Measurements from ENCODE around the gene CLBA1. TPM values are rescaled to one million over a fixed set of nuclear protein-coding genes. Genes with fewer than 3 reads are reported as not detected.

Gene CLBA1
- total RNA-seq, 1 donor: 12.3 TPM

GRCh38 chr14:105023791-105024480 lies 38.3 kb downstream of the CLBA1 start:
- Histone ChIP-seq H3K4me2 (ENCODE audit: insufficient read depth, low read length) (peak overlapping the region; percentile 25), H3K4me1 (ENCODE audit: insufficient read depth, low read length) (peaks cover 78% of the 10 kb centered on the region), H2AFZ (ENCODE audit: low read length) (no peak overlapping the region), H3K36me3 (ENCODE audit: insufficient read depth, low read length) (no peaks in the 10 kb centered on the region), H4K20me1 (ENCODE audit: insufficient read depth, low read length) (peaks cover 3% of the 10 kb centered on the region), H3K27me3 (ENCODE audit: insufficient read depth, low read length) (no peaks in the 10 kb centered on the region), H3K4me3 (ENCODE audit: insufficient read depth, low read length) (no peak overlapping the region), H3K79me2 (ENCODE audit: insufficient read depth, low read length) (peaks cover 30% of the 10 kb centered on the region), H3K9me3 (ENCODE audit: low read depth, low read length) (no peaks in the 10 kb centered on the region), H3K27ac (ENCODE audit: low read depth, low read length) (peak overlapping the region; percentile 88)
- peak; percentile 74 for DNase-seq (ENCODE audit: insufficient read length, low spot score, missing footprints)
- TF ChIP-seq, protein P1, sequence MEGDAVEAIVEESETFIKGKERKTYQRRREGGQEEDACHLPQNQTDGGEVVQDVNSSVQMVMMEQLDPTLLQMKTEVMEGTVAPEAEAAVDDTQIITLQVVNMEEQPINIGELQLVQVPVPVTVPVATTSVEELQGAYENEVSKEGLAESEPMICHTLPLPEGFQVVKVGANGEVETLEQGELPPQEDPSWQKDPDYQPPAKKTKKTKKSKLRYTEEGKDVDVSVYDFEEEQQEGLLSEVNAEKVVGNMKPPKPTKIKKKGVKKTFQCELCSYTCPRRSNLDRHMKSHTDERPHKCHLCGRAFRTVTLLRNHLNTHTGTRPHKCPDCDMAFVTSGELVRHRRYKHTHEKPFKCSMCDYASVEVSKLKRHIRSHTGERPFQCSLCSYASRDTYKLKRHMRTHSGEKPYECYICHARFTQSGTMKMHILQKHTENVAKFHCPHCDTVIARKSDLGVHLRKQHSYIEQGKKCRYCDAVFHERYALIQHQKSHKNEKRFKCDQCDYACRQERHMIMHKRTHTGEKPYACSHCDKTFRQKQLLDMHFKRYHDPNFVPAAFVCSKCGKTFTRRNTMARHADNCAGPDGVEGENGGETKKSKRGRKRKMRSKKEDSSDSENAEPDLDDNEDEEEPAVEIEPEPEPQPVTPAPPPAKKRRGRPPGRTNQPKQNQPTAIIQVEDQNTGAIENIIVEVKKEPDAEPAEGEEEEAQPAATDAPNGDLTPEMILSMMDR (IDR thresholded peaks at IDR 0.05; ENCODE audit: extremely low read depth, low read depth, low read length): no peak

DNA sequence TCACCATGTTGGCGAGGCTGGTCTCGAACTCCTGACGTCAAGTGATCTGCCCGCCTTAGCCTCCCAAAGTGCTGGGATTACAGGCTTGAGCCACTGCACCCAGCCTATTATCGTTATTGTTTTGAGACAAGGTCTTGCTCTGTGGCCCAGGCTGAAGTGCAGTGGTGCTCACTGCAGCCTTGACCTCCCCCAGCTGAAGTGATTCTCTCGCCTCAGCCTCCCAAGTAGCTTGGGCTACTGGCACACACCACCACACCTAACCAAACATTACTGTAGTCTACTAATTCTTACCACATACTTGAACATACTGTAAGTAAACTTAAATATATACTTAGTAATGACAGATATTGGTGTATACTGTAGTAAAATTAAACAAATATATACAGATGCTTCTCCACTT lies 39.8 kb downstream of the CLBA1 start:
- Histone ChIP-seq H2AFZ (ENCODE audit: low read length) (no peak overlapping the region), H3K27ac (ENCODE audit: low read depth, low read length) (peak overlapping the region; percentile 88), H3K4me1 (ENCODE audit: insufficient read depth, low read length) (peaks cover 67% of the 10 kb centered on the region), H3K4me3 (ENCODE audit: insufficient read depth, low read length) (no peak overlapping the region), H3K4me2 (ENCODE audit: insufficient read depth, low read length) (peak overlapping the region; percentile 66), H4K20me1 (ENCODE audit: insufficient read depth, low read length) (no peaks in the 10 kb centered on the region), H3K27me3 (ENCODE audit: insufficient read depth, low read length) (no peaks in the 10 kb centered on the region), H3K36me3 (ENCODE audit: insufficient read depth, low read length) (no peaks in the 10 kb centered on the region), H3K79me2 (ENCODE audit: insufficient read depth, low read length) (peaks cover 15% of the 10 kb centered on the region), H3K9me3 (ENCODE audit: low read depth, low read length) (no peaks in the 10 kb centered on the region)
- no peak for DNase-seq (ENCODE audit: insufficient read length, low spot score, missing footprints)
- TF ChIP-seq, protein P1 (IDR thresholded peaks at IDR 0.05; ENCODE audit: extremely low read depth, low read depth, low read length): no peak

DNA sequence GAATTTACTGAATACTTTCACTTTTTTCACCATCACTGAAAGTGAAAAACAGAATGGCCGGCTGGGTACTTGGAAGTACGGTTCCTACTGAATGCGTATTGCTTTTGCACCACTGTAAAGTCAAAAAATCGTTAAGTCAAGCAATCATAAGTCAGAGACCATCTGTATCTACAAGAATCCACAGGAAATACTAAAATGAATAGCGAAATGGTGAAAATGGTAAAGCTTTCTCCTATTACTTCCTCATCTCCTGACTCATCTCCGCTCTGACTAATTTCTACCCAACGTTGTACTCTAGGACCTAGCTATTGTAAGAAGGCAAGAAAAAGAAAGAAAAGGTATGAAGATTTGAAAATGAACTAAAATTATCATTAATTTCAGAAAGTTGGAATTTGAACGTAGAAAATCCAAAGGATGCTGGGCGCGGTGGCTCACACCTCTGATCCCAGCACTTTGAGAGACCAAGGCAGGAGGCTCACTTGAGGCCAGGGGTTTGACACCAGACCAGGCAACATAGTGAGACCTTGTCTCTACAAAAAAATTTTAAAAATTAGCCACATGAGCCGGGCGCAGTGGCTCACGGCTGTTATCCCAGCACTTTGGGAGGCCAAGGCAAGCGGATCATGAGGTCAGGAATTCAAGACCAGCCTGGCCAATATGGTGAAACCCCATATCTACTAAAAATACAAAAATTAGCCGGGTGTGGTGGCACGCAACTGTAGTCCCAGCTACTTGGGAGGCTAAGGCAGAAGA lies 40.6 kb downstream of the CLBA1 start:
- Histone ChIP-seq H4K20me1 (ENCODE audit: insufficient read depth, low read length) (no peaks in the 10 kb centered on the region), H3K4me3 (ENCODE audit: insufficient read depth, low read length) (peak overlapping the region; percentile 18), H3K36me3 (ENCODE audit: insufficient read depth, low read length) (no peaks in the 10 kb centered on the region), H3K27me3 (ENCODE audit: insufficient read depth, low read length) (no peaks in the 10 kb centered on the region), H3K9me3 (ENCODE audit: low read depth, low read length) (no peaks in the 10 kb centered on the region), H3K4me1 (ENCODE audit: insufficient read depth, low read length) (peaks cover 67% of the 10 kb centered on the region), H2AFZ (ENCODE audit: low read length) (no peak overlapping the region), H3K27ac (ENCODE audit: low read depth, low read length) (peak overlapping the region; percentile 88), H3K4me2 (ENCODE audit: insufficient read depth, low read length) (peak overlapping the region; percentile 66), H3K79me2 (ENCODE audit: insufficient read depth, low read length) (peaks cover 11% of the 10 kb centered on the region)
- TF ChIP-seq, protein P1 (IDR thresholded peaks at IDR 0.05; ENCODE audit: extremely low read depth, low read depth, low read length): no peak
- no peak for DNase-seq (ENCODE audit: insufficient read length, low spot score, missing footprints)
